Right cardiac atrium (tissue), 5 donors: ENCODE data around the gene DNAJC25. TPM values are rescaled to one million over a fixed set of nuclear protein-coding genes. Genes with fewer than 3 reads are reported as not detected.
"Not testable (repeated sequence)": the region's sequence is repeated elsewhere in the genome, so short reads cannot be mapped to it uniquely, and the experiment has no call there.

ENCODE experiments used
- ATAC-seq, 2 donors: fragments of 200-7000 bp; cut with Tn5 transposase; one replicate each; pipeline versions ENCODE4 v1.8.0 to v1.9.1; 2020; ENCODE audit warnings: moderate library complexity in 2 of 2, mild to moderate bottlenecking in 1 of 2
- DNase-seq, 3 donors: peaks; one replicate each; pipeline ENCODE4 v3.0.0-alpha.2; 2020
- H3K27ac ChIP-seq: one replicate; pipeline ENCODE4 v1.5.1; 2013; ENCODE audit warnings: mild to moderate bottlenecking, low read length, control low read depth, moderate library complexity
- H3K27me3 ChIP-seq: one replicate; pipeline ENCODE4 v1.6.1; 2013; ENCODE audit not compliant: control insufficient read depth, insufficient read depth
- H3K4me1 ChIP-seq: one replicate; pipeline ENCODE4 v1.6.1; 2013; ENCODE audit warnings: low read length; ENCODE audit not compliant: control insufficient read depth, insufficient read depth
- H3K4me3 ChIP-seq: one replicate; pipeline ENCODE4 v1.5.1; 2013; ENCODE audit warnings: low read length, control low read depth
- H3K9me3 ChIP-seq: one replicate; pipeline ENCODE4 v1.6.1; 2013; ENCODE audit warnings: low read length; ENCODE audit not compliant: control insufficient read depth
- WGBS: extraction: QIAGEN DNeasy Blood & Tissue Kit; methylation state at CpG from one replicate; pipeline ENCODE4 v1.1.7; 2013; 5-methylcytosine and 5-hydroxymethylcytosine counted together
- intact Hi-C, 4 donors: fragments of 100-400 bp; cut with DNase I; formaldehyde crosslinking; loops; one replicate each; pipeline versions ENCODE4 v1.11.0 to v1.14.0; 2022 to 2023
- polyA plus RNA-seq: library from polyadenylated mRNA; stranded (reverse); fragments of 200-250 nt; gene quantifications from one replicate; pipeline ENCODE4 v1.2.3, GENCODE V29; 2013
- total RNA-seq, 4 donors: library from RNA; stranded (reverse); fragmentation: NEBNext Ultra II Directional; extraction: Animal tissue kit (Norgen Biotek cat#: 25700); gene quantifications; one replicate each; pipeline ENCODE4 v1.2.1, GENCODE V29; 2021
- donor health status: healthy with polysubstance abuse.
- donor health status: DM: no; HTN: yes; CAD: no.
- donor health status: DM: no; HTN: no; CAD: no.
- donor health status: DM: no; HTN: yes; CAD: no; lungs with severe emphysema.
- donor health status: DM: yes; HTN: yes; CAD: no.

DNAJC25 gene
- total and polyA plus RNA-seq, 5 donors = 4.4 to 7.2 (median 5.7) TPM

DNA sequence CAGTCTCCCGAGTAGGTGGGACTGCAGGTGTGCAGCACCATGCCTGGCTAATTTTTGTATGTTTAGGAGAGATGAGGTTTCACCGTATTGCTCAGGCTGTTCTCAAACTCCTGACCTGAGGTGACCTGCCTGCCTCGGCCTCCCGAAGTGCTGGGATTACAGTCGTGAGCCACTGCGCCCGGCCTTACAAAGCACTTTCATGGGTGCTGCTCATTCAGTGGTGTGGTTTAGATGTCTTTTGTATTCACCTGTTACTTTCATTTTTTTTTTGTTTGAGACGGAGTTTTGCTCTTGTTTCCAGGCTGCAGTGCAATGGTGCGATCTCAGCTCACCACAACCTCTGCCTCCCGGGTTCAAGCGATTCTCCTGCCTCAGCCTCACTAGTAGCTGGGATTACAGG lies 37.5 kb downstream of the DNAJC25 start:
- ATAC-seq, intact Hi-C loops: not testable (repeated sequence)
- 96% methylated on average over 11 of the region's 11 CpGs for WGBS

DNA sequence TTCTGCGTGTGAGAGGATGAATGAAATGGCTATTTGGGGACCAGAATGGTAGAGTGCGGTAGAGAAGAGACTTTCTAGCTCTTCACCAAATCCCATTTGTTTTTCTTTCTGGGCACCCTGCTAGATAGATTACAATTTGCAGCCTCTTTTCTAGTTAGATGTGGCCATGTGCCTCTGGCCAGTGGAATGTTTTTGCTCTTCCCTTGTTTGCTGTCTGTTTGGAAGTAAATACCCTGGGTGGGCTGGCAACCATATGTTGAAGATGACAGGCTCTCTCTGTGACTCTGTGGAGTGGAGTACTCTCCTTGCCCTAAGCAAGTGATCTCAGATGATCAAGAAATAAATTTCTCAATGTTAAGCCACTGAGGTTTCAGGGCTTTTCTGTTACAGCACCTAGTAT lies 43.2 kb downstream of the DNAJC25 start:
- Histone ChIP-seq H3K4me1 (no peaks in the 10 kb centered on the region), H3K27ac (no peak overlapping the region), H3K4me3 (no peak overlapping the region), H3K9me3 (no peaks in the 10 kb centered on the region), H3K27me3 (no peaks in the 10 kb centered on the region)
- ATAC-seq (no peak), DNase-seq (no peak)
- intact Hi-C loops = no loop called here
- 96% methylated on average over 2 of the region's 2 CpGs for WGBS

More for the DNA sequence above, 37.5 kb downstream of the DNAJC25 start:
- H3K27me3 ChIP-seq, H3K27ac ChIP-seq, H3K4me3 ChIP-seq, H3K4me1 ChIP-seq, H3K9me3 ChIP-seq, DNase-seq: not testable (repeated sequence)

DNA sequence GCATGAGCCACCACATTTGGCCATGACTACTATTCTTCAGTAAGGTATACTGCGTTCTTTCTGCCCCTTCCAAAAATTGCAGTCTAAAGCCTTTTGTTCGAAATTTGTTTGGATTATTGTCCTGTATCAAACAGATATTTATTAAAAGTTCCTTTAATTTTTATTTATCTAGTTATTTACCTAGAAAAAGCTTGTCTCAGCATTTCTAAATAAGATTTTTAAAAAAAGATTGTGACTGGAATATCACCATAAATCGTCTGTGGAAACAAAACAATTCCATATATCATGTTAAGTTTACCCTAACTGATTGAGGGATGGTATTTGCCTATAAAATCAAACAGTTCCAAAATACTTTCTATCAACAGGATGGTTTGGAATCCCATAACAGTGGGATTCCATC lies 45.0 kb downstream of the DNAJC25 start:
- intact Hi-C loops = no loop called here
- ATAC-seq (no peak), DNase-seq (no peak)
- 96% methylated on average over 3 of the region's 3 CpGs for WGBS
- Histone ChIP-seq H3K4me1 (no peaks in the 10 kb centered on the region), H3K9me3 (no peaks in the 10 kb centered on the region), H3K27ac (no peak overlapping the region), H3K4me3 (no peak overlapping the region), H3K27me3 (no peaks in the 10 kb centered on the region)

DNA sequence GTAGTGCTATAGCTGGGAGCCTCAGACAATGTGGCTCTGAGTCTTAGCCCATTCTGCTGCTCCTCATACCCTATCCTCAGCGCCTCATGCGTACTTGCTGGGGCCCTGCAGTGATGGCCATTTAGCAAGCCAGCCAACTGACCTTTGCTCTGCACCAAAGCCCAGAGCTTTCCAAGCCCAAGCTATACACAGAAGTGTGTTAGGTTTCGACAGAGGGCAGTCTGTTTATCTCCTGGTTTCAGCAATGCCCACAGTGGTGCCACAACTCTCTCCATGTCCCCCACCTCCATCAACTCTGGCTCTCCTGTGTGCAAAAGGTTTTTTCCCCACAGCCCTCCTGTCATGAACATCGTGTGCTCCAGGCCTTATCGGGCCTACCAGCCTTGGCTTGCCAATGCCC lies 47.2 kb downstream of the DNAJC25 start:
- H3K27ac ChIP-seq = no peak overlapping the region
- no peak overlapping the region for H3K4me3 ChIP-seq
- no peaks in the 10 kb centered on the region for H3K27me3 ChIP-seq
- H3K4me1 ChIP-seq = no peaks in the 10 kb centered on the region
- H3K9me3 ChIP-seq = no peaks in the 10 kb centered on the region
- 96% methylated on average over 5 of the region's 5 CpGs for WGBS
- ATAC-seq (no peak), DNase-seq (no peak)
- intact Hi-C loops = no loop called here

DNA sequence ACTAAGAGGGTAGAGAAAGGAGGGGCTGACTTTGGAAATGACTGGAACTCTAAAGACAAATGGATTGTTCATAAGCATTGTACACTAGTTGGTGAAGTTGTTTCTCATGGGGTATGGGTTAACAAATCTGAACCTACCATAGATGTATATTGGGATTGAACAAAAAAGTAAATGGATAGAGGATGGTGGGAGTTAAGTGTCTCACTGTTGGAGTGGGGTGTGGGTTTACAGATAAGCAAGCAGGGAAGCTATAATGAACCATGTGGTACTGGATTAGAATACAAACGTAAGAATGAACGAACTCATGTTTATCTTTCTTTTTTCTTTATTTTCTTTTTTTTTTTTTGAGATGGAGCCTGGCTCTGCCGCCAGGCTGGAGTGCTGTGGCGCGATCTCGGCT lies 48.1 kb downstream of the DNAJC25 start:
- intact Hi-C loops = no loop called here
- no peak overlapping the region for H3K4me3 ChIP-seq
- ATAC-seq (no peak), DNase-seq (no peak)
- 94% methylated on average over 6 of the region's 6 CpGs for WGBS
- H3K4me1 ChIP-seq = no peaks in the 10 kb centered on the region
- no peak overlapping the region for H3K27ac ChIP-seq
- H3K27me3 ChIP-seq = no peaks in the 10 kb centered on the region
- no peaks in the 10 kb centered on the region for H3K9me3 ChIP-seq

DNA sequence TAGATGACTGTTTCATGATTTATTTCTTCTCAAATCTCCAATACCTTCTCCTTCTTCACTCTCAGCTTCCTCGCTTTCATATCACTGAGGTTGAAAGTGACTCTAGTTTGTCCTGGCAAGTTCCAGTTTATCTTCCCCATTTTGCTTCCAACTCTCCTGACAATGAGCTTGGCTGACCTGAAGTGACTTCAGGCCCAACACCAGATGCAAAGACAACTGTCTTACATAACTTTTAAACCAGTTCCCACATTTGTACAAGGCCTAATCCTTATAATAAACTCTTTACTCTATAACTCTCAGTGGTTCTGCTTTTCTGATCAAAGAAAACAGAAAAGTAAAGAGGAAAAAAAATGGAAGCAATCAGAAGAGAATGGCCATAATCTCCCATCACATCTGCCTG lies 52.3 kb downstream of the DNAJC25 start:
- Histone ChIP-seq H3K4me3 (no peak overlapping the region), H3K27me3 (no peaks in the 10 kb centered on the region), H3K27ac (no peak overlapping the region), H3K9me3 (no peaks in the 10 kb centered on the region), H3K4me1 (no peaks in the 10 kb centered on the region)
- intact Hi-C loops = no loop called here
- WGBS = 100% methylated on average over 1 of the region's 1 CpG
- DNase-seq = no peak
- no peak for ATAC-seq

DNA sequence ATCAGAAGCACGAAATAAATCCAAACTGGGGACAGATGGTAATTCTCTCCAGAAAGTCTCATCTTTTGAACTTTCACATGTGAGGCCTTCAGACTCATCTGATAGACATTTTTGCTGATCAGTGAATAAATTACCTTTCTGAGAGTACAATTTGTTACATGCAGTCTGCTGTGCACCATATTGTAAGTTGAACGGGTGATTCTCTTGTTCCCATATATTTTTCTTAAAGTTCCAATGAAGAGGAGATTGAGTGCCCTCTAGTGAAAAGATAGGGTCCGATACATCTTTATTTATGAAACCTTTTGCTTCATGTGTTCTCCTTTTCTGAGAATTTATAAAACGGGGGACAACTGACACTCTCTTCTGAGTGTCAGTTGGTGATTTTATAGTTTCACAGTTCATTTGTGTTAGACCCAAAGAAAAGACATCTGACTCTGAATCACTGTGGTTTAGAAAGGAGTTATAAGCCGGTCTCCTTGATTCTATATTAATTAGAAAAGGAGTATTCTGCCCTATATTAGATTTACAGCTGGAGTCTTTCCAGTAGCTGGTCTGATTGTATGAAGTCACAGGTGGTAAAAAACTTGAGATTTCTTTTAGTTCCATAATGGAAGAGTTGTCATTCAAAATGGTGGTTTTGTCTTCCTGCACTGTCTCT lies 60.7 kb downstream of the DNAJC25 start:
- no peaks in the 10 kb centered on the region for H3K4me1 ChIP-seq
- DNase-seq = no peak
- H3K27me3 ChIP-seq = no peaks in the 10 kb centered on the region
- ATAC-seq = no peak
- H3K9me3 ChIP-seq = no peaks in the 10 kb centered on the region
- no peak overlapping the region for H3K27ac ChIP-seq
- WGBS = 52% methylated on average over 5 of the region's 5 CpGs
- intact Hi-C loops = no loop called here
- H3K4me3 ChIP-seq = no peak overlapping the region

DNA sequence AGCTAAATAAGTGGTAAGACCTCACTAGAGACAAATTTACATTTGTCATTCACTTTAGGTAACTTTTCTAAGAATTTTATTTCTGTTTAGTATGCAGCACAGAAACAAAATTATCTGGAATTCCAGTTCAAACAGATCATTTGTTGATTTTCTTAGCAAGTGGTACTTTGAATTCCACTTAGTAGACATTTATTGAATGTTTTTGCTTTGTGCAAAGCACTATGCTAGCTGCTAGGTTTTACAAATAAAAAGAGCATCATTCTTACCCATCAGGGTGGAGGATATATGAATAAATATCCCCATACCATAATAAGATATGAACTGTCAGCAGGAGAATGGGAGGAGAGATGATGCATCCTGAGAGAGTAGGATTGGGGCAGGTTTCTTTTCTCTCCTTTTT lies 65.7 kb downstream of the DNAJC25 start:
- ATAC-seq = no peak
- Histone ChIP-seq H3K27ac (no peak overlapping the region), H3K9me3 (no peaks in the 10 kb centered on the region), H3K4me3 (no peak overlapping the region), H3K27me3 (no peaks in the 10 kb centered on the region), H3K4me1 (no peaks in the 10 kb centered on the region)
- intact Hi-C loops = no loop called here
- no peak for DNase-seq

DNA sequence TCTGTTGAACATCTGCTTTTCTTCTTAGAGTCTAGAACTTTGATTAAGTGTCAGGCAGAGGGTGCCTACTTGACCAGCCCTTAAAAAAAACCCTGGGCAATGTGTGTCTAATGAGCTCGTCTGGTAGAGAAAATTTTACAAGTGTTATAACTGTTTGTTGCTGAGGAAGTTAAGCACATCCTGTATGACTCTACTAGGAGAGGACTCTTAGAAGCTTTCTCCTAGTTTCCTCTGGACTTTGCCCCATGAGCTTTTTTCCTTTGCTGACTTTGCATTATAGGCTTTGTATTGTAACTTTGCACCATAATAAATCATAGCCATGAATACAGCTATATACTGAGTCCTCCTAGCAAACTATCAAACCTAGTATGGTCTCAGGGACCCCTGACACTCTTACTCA lies 69.6 kb downstream of the DNAJC25 start:
- Histone ChIP-seq H3K4me1 (no peaks in the 10 kb centered on the region), H3K27ac (no peak overlapping the region), H3K9me3 (no peaks in the 10 kb centered on the region), H3K4me3 (no peak overlapping the region), H3K27me3 (no peaks in the 10 kb centered on the region)
- WGBS = 61% methylated on average over 1 of the region's 1 CpG
- no peak for DNase-seq
- intact Hi-C loops = no loop called here
- ATAC-seq = peak in 1 of 2 donors; percentile 28

Other genes starting within 250 kb of the DNAJC25 start
- 10 to 100 TPM; 85.4 to 99.1 (median 90.5) TPM for gene ECPAS, start 147.0 kb upstream of the DNAJC25 start, total RNA-seq
- 24.3 TPM for gene ECPAS, start 147.0 kb upstream of the DNAJC25 start, polyA plus RNA-seq
- 10 to 100 TPM in 3 of 4 donors, 1 to 10 TPM in 1; 9.6 to 14.7 (median 10.7) TPM for gene ZNF483, start 106.2 kb upstream of the DNAJC25 start, total RNA-seq
- gene ZNF483, start 106.2 kb upstream of the DNAJC25 start, polyA plus RNA-seq = 1.5 TPM
- 10 to 100 TPM; 30.9 to 52.0 (median 41.2) TPM for gene PTGR1, start 31.7 kb upstream of the DNAJC25 start, total RNA-seq
- 22.4 TPM for gene PTGR1, start 31.7 kb upstream of the DNAJC25 start, polyA plus RNA-seq
- 10 to 100 TPM; 24.7 to 31.9 (median 29.4) TPM for gene GNG10, start 30.3 kb downstream of the DNAJC25 start, total RNA-seq
- gene GNG10, start 30.3 kb downstream of the DNAJC25 start, polyA plus RNA-seq = 41.9 TPM
- not detected for gene SHOC1, start 163.6 kb downstream of the DNAJC25 start, total RNA-seq
- not detected for gene SHOC1, start 163.6 kb downstream of the DNAJC25 start, polyA plus RNA-seq